SK-N-SH (cell line): Measurements from ENCODE around the gene CHD9. TPM values are rescaled to one million over a fixed set of nuclear protein-coding genes. Genes with fewer than 3 reads are reported as not detected.

ENCODE experiments used
- CTCF ChIA-PET: fragments of 300-600, 350-600 bp; formaldehyde crosslinking; extraction: SDS; loops from one replicate; lab custom pipeline; 2021; lab: Yijun Ruan, JAX
- POLR2A ChIA-PET: fragments of 350-600 bp; sonication (Branson Sonifier 250); formaldehyde crosslinking; extraction: SDS; loops from one replicate; lab custom pipeline; 2020; ENCODE audit warnings: antibody characterized with exemption, inconsistent platforms; lab: Yijun Ruan, JAX
- DNase-seq: peaks from one replicate; pipeline ENCODE4 v3.0.0; 2012
- H2AFZ ChIP-seq: fragments of 200-600 bp; sonication (generic); 2 replicates; pipeline ENCODE4 v1.8.1; 2016; ENCODE audit warnings: antibody characterized with exemption, mild to moderate bottlenecking, low read depth
- H3F3A ChIP-seq: fragments of 200-600 bp; sonication (generic); replicated peaks from 2 replicates; pipeline ENCODE3; 2016; ENCODE audit warnings: antibody characterized with exemption, mild to moderate bottlenecking; ENCODE audit not compliant: insufficient read depth
- H3K27ac ChIP-seq, 2 experiments: fragments of 200-500 bp in 1 of 2; fragments of 200-600 bp in 1 of 2; sonication (Bioruptor generic) in 1 of 2; sonication (generic), shearing (Covaris generic) in 1 of 2; 2 replicates each; pipeline versions ENCODE4 v1.5.1 to v1.6.1; 2014 to 2016; ENCODE audit warnings: low read depth in 2 of 2, inconsistent platforms in 1 of 2, low read length in 1 of 2, mild to moderate bottlenecking in 1 of 2, mixed read lengths in 1 of 2
- H3K27me3 ChIP-seq: fragments of 200-600 bp; sonication (generic), shearing (Covaris generic); 2 replicates; pipeline ENCODE4 v1.6.1; 2016; ENCODE audit warnings: mixed run types; ENCODE audit not compliant: insufficient read depth
- H3K36me3 ChIP-seq, 2 experiments: fragments of 200-500 bp in 1 of 2; fragments of 200-600 bp in 1 of 2; sonication (Bioruptor generic) in 1 of 2; sonication (generic) in 1 of 2; replicated peaks in 1 of 2; 2 replicates each; pipeline versions ENCODE3 to v1.5.1; 2014 to 2016; ENCODE audit warnings: low read length in 1 of 2, mild to moderate bottlenecking in 1 of 2; ENCODE audit not compliant: insufficient read depth in 2 of 2, control insufficient read depth in 1 of 2
- H3K4me1 ChIP-seq, 2 experiments: fragments of 200-500 bp in 1 of 2; fragments of 200-600 bp in 1 of 2; sonication (Bioruptor generic) in 1 of 2; sonication (generic), shearing (Covaris generic) in 1 of 2; 2 replicates each; pipeline versions ENCODE4 v1.5.1 to v1.6.1; 2014 to 2016; ENCODE audit warnings: low read depth in 1 of 2, low read length in 1 of 2, mixed run types in 1 of 2; ENCODE audit not compliant: insufficient read depth in 2 of 2, control insufficient read depth in 1 of 2
- H3K4me2 ChIP-seq: fragments of 200-600 bp; sonication (generic), shearing (Covaris generic); 2 replicates; pipeline ENCODE4 v1.6.1; 2017; ENCODE audit warnings: mixed run types
- H3K4me3 ChIP-seq, 2 experiments: fragments of 200-500 bp in 1 of 2; fragments of 200-600 bp in 1 of 2; sonication (Bioruptor generic) in 1 of 2; sonication (generic), shearing (Covaris generic) in 1 of 2; 2 replicates each; pipeline versions ENCODE4 v1.5.1 to v1.8.1; 2014 to 2016; ENCODE audit warnings: low read depth in 2 of 2, inconsistent platforms in 1 of 2, low read length in 1 of 2, mild to moderate bottlenecking in 1 of 2, mixed read lengths in 1 of 2, moderate library complexity in 1 of 2
- H3K79me2 ChIP-seq: fragments of 200-600 bp; sonication (generic); 2 replicates; pipeline ENCODE4 v1.8.1; 2017; ENCODE audit warnings: mild to moderate bottlenecking; ENCODE audit not compliant: insufficient read depth
- H3K9ac ChIP-seq: fragments of 200-600 bp; sonication (generic); 2 replicates; pipeline ENCODE4 v1.6.1; 2017; ENCODE audit warnings: mixed run types
- H3K9me2 ChIP-seq: fragments of 200-600 bp; sonication (generic); 2 replicates; pipeline ENCODE4 v1.6.1; 2017; ENCODE audit warnings: mixed run types
- H3K9me3 ChIP-seq: fragments of 200-600 bp; sonication (generic); 2 replicates; pipeline ENCODE4 v1.6.1; 2017; ENCODE audit warnings: mixed run types, mild to moderate bottlenecking, moderate library complexity
- H4K20me1 ChIP-seq: fragments of 200-600 bp; sonication (generic); 2 replicates; pipeline ENCODE4 v1.6.1; 2017; ENCODE audit warnings: mild to moderate bottlenecking, mixed run types; ENCODE audit not compliant: insufficient read depth
- ELF1 ChIP-seq: IDR thresholded peaks from 2 replicates; pipeline ENCODE4 v1.4.0; 2012
- EP300 ChIP-seq, 2 experiments: IDR thresholded peaks; 2 replicates each; pipeline versions ENCODE4 v1.4.0 to v1.6.1; 2012; ENCODE audit warnings: borderline replicate concordance in 1 of 2, low read depth in 1 of 2, low read length in 1 of 2
- EZH2phosphoT487 ChIP-seq: fragments of 200-600 bp; sonication (generic); IDR thresholded peaks from 2 replicates; pipeline ENCODE4 v1.6.1; 2017; ENCODE audit warnings: low read depth, mixed run types, mild to moderate bottlenecking, antibody characterized with exemption, moderate library complexity, borderline replicate concordance
- FOXJ3 ChIP-seq: sonication (generic); formaldehyde crosslinking; IDR thresholded peaks from 2 replicates; pipeline ENCODE4 v1.5.1; 2020; ENCODE audit warnings: mild to moderate bottlenecking, missing genetic modification reagents
- FOXM1 ChIP-seq: IDR thresholded peaks from 2 replicates; pipeline ENCODE4 v1.4.0; 2012; ENCODE audit warnings: low read depth, mild to moderate bottlenecking
- GABPA ChIP-seq: IDR thresholded peaks from 2 replicates; pipeline ENCODE4 v1.4.0; 2012; ENCODE audit warnings: low read depth, mild to moderate bottlenecking
- IRF3 ChIP-seq: fragments of 150-350 bp; IDR thresholded peaks from 2 replicates; pipeline ENCODE4 v1.6.1; 2016; ENCODE audit warnings: mild to moderate bottlenecking, low read depth, low read length
- NRF1 ChIP-seq: IDR thresholded peaks from 2 replicates; pipeline ENCODE4 v1.6.1; 2012; ENCODE audit warnings: low read depth, mild to moderate bottlenecking, low read length
- PBX3 ChIP-seq: IDR thresholded peaks from 2 replicates; pipeline ENCODE4; 2012
- POLR2AphosphoS5 ChIP-seq: IDR thresholded peaks from 2 replicates; pipeline ENCODE4 v1.6.1; 2012; ENCODE audit warnings: low read depth, low read length
- RAD21 ChIP-seq: IDR thresholded peaks from 2 replicates; pipeline ENCODE4 v1.6.1; 2012; ENCODE audit warnings: mild to moderate bottlenecking, low read length
- RCOR1 ChIP-seq: fragments of 150-350 bp; IDR thresholded peaks from 2 replicates; pipeline ENCODE4 v1.6.1; 2017; ENCODE audit warnings: antibody characterized with exemption, low read length
- RFX5 ChIP-seq: IDR thresholded peaks from 2 replicates; pipeline ENCODE4 v1.6.1; 2012; ENCODE audit warnings: mild to moderate bottlenecking, improper control_type of control experiment, low read length
- SIN3A ChIP-seq: IDR thresholded peaks from 2 replicates; pipeline ENCODE4 v1.6.1; 2012; ENCODE audit warnings: low read depth, mild to moderate bottlenecking, low read length, moderate library complexity, borderline replicate concordance
- USF1 ChIP-seq: IDR thresholded peaks from 2 replicates; pipeline ENCODE4 v1.4.0; 2012; ENCODE audit warnings: low read depth, borderline replicate concordance
- YY1 ChIP-seq: IDR thresholded peaks from 2 replicates; pipeline ENCODE4 v1.4.0; 2012; ENCODE audit warnings: low read depth, mild to moderate bottlenecking
- ZBTB33 ChIP-seq: IDR thresholded peaks from 2 replicates; pipeline ENCODE4 v1.4.0; 2012; ENCODE audit warnings: low read depth, borderline replicate concordance
- WGBS: methylation state at CpG from one replicate; pipeline ENCODE4 v1.1.6; 2017; ENCODE audit warnings: low lambda C conversion rate; 5-methylcytosine and 5-hydroxymethylcytosine counted together
- polyA plus RNA-seq, 3 experiments: library from polyadenylated mRNA; depleted of rRNA; stranded (reverse); fragments of >200 nt; gene quantifications; 2 replicates each; pipeline ENCODE4 v1.2.3, GENCODE V29; 2012
- TF ChIP-seq, protein P1 (sequence below): IDR thresholded peaks from 2 replicates; pipeline ENCODE4 v1.6.1; 2012; ENCODE audit warnings: mild to moderate bottlenecking, low read depth, low read length, moderate library complexity
- TF ChIP-seq, protein P2 (sequence below): fragments of 200-600 bp; sonication (generic); IDR thresholded peaks from 2 replicates; pipeline ENCODE4 v1.6.1; 2017; ENCODE audit warnings: antibody characterized with exemption, mild to moderate bottlenecking, moderate library complexity

CHD9 gene
- polyA plus RNA-seq, 1 of the 3 experiments (the other 2 are of a cell fraction): 6.2 TPM

DNA sequence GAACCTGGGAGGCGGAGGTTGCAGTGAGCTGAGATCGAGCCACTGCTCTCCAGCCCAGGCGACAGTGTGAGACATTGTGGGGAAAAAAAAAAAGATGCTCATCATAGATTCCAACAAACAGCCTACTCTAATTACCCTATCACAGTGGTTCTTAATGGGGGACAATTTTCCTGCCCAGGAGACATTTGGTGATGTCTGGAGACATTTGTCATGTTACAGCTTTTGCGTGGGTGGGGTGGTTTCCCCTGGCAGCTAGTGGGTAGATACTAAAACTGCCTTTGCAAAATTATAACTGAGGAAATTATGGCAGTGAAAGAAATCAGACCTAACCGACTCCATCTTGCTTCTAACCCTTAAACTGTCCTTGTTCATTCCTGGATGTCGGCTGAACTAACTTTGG is 287.0 kb downstream of the CHD9 start:
- 37% methylated on average over 6 of the region's 6 CpGs for WGBS
- H3K36me3 ChIP-seq: no peaks in the 10 kb centered on the region
- H3K4me1 ChIP-seq: no peaks in the 10 kb centered on the region
- no peaks in the 10 kb centered on the region for H3K9me3 ChIP-seq
- no peaks in the 10 kb centered on the region for H3K79me2 ChIP-seq
- no peaks in the 10 kb centered on the region for H3K9me2 ChIP-seq
- H3K9ac ChIP-seq: no peak overlapping the region
- H3K4me3 ChIP-seq: no peak overlapping the region
- no peaks in the 10 kb centered on the region for H4K20me1 ChIP-seq
- no peak for DNase-seq
- no peak for TF ChIP-seq EZH2phosphoT487
- no peak for TF ChIP-seq YY1
- TF ChIP-seq, protein P1, sequence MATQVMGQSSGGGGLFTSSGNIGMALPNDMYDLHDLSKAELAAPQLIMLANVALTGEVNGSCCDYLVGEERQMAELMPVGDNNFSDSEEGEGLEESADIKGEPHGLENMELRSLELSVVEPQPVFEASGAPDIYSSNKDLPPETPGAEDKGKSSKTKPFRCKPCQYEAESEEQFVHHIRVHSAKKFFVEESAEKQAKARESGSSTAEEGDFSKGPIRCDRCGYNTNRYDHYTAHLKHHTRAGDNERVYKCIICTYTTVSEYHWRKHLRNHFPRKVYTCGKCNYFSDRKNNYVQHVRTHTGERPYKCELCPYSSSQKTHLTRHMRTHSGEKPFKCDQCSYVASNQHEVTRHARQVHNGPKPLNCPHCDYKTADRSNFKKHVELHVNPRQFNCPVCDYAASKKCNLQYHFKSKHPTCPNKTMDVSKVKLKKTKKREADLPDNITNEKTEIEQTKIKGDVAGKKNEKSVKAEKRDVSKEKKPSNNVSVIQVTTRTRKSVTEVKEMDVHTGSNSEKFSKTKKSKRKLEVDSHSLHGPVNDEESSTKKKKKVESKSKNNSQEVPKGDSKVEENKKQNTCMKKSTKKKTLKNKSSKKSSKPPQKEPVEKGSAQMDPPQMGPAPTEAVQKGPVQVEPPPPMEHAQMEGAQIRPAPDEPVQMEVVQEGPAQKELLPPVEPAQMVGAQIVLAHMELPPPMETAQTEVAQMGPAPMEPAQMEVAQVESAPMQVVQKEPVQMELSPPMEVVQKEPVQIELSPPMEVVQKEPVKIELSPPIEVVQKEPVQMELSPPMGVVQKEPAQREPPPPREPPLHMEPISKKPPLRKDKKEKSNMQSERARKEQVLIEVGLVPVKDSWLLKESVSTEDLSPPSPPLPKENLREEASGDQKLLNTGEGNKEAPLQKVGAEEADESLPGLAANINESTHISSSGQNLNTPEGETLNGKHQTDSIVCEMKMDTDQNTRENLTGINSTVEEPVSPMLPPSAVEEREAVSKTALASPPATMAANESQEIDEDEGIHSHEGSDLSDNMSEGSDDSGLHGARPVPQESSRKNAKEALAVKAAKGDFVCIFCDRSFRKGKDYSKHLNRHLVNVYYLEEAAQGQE: no peak
- no peak for TF ChIP-seq ZBTB33
- TF ChIP-seq IRF3: no peak
- no peak for TF ChIP-seq PBX3
- TF ChIP-seq ELF1: no peak
- TF ChIP-seq RCOR1: no peak
- no peak for TF ChIP-seq RAD21
- TF ChIP-seq POLR2AphosphoS5: no peak
- no peak for TF ChIP-seq NRF1
- no peak for TF ChIP-seq EP300 (IDR thresholded peaks at IDR 0.05; ENCODE audit: borderline replicate concordance in 1 of 2, low read depth in 1 of 2, low read length in 1 of 2)
- TF ChIP-seq, protein P2, sequence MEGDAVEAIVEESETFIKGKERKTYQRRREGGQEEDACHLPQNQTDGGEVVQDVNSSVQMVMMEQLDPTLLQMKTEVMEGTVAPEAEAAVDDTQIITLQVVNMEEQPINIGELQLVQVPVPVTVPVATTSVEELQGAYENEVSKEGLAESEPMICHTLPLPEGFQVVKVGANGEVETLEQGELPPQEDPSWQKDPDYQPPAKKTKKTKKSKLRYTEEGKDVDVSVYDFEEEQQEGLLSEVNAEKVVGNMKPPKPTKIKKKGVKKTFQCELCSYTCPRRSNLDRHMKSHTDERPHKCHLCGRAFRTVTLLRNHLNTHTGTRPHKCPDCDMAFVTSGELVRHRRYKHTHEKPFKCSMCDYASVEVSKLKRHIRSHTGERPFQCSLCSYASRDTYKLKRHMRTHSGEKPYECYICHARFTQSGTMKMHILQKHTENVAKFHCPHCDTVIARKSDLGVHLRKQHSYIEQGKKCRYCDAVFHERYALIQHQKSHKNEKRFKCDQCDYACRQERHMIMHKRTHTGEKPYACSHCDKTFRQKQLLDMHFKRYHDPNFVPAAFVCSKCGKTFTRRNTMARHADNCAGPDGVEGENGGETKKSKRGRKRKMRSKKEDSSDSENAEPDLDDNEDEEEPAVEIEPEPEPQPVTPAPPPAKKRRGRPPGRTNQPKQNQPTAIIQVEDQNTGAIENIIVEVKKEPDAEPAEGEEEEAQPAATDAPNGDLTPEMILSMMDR: no peak
- no peak for TF ChIP-seq RFX5
- TF ChIP-seq USF1: no peak
- TF ChIP-seq GABPA: no peak
- TF ChIP-seq FOXM1: no peak
- no peak for TF ChIP-seq SIN3A
- TF ChIP-seq FOXJ3 (CRISPR knock-in tag): no peak
- no peak overlapping the region for H2AFZ ChIP-seq
- POLR2A ChIA-PET: no interaction called here
- CTCF ChIA-PET: no interaction called here
- H3F3A ChIP-seq: no peaks in the 10 kb centered on the region
- no peak overlapping the region for H3K4me2 ChIP-seq
- H3K27ac ChIP-seq: no peak overlapping the region
- no peaks in the 10 kb centered on the region; the same call in 1 of the 2 replicates for H3K27me3 ChIP-seq
